GM20431 (cell line): Measurements from ENCODE around the gene SPACA5B.
"Not testable (repeated sequence)": the region's sequence is repeated elsewhere in the genome, so short reads cannot be mapped to it uniquely, and the experiment has no call there.

Experiments
- in situ Hi-C: fragments of 300-500 bp; cut with MseI, MboI; formaldehyde crosslinking; loops from one replicate; pipeline ENCODE4 v1.15.0; 2020; ENCODE audit warnings: low sequenced_read_pairs; ENCODE audit not compliant: unreplicated experiment

The SPACA5B gene

DNA sequence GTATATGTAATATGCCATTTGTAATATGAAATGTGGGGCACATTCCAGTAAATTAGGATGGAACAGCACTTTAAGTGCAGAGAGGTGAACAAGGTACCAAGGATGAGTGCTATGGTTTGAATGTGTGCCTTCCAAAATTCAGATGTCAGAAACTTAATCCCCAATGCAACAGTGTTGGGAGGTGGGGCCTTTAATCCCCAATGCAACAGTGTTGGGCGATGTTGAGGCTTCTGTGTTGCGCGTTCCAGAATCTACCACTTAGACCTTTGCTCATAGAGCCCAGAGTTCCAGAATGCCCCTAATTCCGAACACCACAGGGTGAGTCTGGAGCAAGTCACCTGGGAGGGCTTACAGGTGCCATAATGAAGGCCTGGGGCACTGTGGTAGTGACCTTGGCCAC is at the start of gene SPACA5B:
TSS of gene SPACA5B (plus strand) at position 301 of the 400 bp plus-strand sequence. CDS start at position 363, 62 bp downstream.
- in situ Hi-C loops = not testable (repeated sequence)

DNA sequence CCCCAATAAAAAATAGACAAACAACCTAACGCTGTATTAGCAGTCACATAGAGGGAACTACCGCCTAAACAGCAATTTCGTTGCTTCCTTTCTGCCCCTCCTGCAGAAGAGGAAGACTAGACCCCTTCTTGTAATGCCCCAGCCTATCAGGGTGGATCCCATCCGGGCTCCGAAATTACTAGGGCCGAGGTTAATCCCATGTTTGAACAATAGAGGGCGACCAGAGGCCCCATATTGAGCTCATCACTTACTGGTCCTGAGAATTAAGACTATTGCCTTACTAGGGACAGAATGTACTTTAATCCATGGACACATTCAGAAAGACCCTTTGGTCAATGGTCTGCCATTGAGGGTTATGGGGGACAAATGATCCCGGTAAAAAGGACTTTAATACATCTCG is 47.2 kb upstream of the SPACA5B start:
- in situ Hi-C loops = no loop called here

- in situ Hi-C loops = no loop called here
Measured at GRCh38 chrX:48083706-48084105, 46.7 kb upstream of the SPACA5B start.

DNA sequence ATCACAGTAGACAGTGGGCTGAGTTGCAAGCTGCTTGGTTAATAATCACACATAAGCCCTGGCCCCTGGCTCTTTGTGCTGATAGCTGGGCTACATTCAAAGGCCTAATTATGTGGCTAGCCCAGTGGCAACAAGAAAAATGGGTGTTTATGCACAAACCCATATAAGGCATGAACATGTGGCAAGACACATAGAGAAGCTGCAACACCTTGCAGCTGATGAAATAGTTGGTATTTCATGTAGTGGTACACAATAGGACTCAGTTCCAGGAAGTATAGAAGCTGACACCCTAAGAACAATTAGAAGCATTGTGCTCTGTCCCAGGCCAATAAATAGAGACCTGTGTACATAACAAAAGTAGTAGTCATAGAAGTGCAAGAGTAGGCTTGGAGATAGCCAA is 44.3 kb upstream of the SPACA5B start:
- in situ Hi-C loops = no loop called here

DNA sequence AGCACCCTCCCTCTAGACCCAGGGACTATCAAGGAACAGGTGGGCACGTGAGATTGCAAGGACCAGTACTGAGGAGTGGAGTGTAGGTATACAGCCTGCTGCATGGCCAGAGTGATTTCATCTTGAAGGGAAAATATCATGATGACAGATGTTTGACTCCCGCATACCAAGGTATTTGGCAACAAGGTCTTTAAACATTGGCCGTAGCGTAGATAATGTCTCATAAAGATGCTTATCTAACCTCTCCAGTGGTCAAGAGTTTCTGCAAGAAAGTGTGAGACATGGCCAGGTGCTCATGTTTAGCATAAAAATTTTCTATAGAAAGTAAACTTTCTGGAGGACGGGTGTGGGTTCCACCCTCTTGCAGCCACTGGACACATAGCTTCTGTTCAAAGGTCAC is 40.3 kb upstream of the SPACA5B start:
- in situ Hi-C loops = no loop called here

GRCh38 chrX:48092558-48092957 is 37.9 kb upstream of the SPACA5B start:
- in situ Hi-C loops = not testable (repeated sequence)

DNA sequence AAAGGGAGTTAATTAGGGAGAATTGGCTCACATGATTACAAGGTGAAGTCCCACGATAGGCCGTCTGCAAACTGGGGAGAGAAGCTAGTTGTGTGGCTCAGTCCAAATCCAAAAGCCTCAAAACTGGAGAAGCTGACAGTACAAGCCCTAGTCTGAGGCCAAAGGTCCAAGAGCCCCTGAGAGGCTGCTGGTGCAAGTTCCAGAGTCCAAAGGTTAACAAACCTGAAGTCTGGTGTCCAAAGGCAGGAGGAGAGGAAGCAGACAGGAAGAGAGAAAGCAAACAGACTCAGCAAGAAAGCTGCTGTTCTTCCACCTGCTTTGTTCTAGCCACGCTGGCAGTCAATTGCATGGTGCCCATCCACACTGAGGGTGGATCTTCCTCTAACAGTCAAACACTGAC is 29.0 kb upstream of the SPACA5B start:
- in situ Hi-C loops = no loop called here

DNA sequence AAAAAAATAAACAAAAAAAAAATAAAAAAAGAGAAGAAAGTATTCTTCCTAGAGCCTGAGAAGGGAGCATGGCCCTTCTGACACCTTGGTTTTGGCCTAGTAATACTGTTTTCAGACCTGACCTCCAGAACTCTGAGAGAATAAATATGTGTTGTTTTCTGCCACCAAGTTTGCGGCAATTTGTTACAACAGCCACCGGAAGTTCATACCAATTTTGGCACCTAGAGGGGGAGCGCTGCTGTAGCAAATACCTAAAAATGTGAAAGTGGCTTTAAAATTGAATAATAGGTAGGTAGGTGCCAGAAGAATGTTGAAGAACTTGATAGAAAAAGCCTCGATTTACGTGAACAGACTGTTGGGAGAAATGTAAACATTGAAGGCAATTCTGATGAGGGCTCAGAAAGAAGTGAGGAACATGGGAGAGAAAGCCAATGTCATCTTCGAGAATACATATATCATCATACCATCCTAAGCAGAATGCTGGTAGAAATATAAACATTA is 27.5 kb upstream of the SPACA5B start:
- in situ Hi-C loops = no loop called here

GRCh38 chrX:48107717-48108116 is 22.7 kb upstream of the SPACA5B start:
- in situ Hi-C loops = no loop called here

GRCh38 chrX:48125286-48125685 is 5.1 kb upstream of the SPACA5B start:
- in situ Hi-C loops = not testable (repeated sequence)

GRCh38 chrX:48132308-48132844 is 1.9 kb downstream of the SPACA5B start:
- in situ Hi-C loops = not testable (repeated sequence)

DNA sequence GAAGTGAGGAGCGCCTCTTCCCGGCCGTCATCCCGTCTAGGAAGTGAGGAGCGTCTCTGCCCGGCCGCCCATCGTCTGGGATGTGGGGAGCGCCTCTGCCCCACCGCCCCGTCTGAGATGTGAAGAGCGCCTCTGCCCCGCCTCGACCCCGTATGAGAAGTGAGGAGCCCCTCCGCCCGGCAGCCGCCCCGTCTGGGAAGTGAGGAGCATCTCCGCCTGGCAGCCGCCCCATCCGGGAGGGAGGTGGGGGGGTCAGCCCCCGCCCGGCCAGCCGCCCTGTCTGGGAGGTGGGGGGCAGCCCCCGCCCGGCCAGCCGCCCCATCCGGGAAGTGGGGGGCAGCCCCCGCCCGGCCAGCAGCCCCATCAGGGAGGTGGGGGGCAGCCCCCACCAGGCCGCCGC is 8.7 kb downstream of the SPACA5B start:
- in situ Hi-C loops = not testable (repeated sequence)

DNA sequence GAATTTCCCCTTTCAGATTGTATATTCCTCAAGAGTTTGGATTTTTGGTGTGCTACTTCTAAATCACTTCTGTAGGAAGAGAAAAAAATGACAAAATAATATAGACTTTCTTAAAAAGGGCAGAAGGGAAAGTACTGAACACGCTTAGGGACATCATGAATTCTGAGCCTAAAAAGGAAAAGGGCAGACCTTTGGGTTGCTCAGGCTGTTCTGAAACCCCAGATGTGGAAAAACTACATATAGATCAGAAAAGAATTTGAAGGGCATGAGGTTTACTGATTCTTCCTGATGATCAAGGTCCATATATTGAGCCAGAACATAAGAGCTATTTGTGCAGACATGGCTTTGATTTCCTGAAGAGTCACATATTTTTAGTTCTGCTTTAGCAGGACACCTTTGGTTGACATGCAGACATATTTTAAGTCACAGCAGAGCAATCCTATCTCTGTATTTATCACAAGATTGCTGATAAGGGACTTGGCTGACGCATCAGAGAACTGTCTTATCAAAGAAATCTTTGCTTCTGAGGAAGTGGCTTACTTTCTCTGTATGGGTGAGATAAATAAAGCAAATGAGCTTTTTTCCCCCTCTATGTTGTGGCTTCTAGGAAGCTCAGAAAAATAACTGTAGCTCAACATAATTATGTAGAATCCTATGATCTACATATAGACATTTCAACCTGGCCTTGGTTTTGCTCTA is 11.5 kb downstream of the SPACA5B start:
- in situ Hi-C loops = not testable (repeated sequence)

DNA sequence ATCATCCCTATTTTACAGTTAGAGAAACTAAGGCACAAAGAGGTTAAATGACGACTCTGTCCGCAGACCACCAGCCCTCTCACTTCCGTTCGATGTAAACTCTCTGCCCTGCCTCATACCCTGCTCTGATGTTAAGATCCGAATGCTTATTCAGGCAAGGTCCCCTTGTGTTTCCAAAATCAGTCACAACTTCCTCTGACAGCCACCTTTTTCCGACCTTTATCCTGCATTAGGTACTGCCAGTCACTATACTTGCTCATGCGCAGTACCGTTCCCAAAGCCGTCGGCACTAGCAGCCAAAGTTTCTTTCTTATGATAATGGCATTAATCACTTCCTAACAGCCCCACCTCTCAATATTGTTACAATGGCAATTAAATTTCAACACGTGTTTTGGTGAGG is 12.3 kb downstream of the SPACA5B start:
- in situ Hi-C loops = not testable (repeated sequence)

GRCh38 chrX:48153769-48154168 is 23.3 kb downstream of the SPACA5B start:
- in situ Hi-C loops = no loop called here

- in situ Hi-C loops = no loop called here
Measured at GRCh38 chrX:48154796-48155195, 24.4 kb downstream of the SPACA5B start.

DNA sequence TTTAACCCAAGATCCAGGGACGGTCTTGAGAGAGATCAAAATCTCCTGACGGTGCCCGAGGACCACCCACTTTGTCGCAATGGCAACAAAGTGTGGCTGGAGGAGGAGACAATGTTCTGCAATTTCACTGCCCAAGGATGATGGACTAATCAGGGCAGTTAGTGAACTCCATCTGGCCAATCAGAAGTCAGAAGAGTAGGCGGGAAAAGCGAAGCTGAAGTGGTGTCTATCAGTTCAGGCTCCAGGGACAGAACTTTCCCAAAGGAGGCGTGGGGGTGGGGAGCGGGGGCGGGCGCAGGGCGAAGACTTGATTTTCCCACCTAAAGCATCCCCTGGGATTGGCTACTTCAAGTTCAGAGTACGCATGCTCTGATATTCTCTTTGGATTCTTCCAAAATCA is 25.6 kb downstream of the SPACA5B start:
- in situ Hi-C loops = no loop called here

- in situ Hi-C loops = no loop called here
Measured at GRCh38 chrX:48165241-48165640, 34.8 kb downstream of the SPACA5B start.

DNA sequence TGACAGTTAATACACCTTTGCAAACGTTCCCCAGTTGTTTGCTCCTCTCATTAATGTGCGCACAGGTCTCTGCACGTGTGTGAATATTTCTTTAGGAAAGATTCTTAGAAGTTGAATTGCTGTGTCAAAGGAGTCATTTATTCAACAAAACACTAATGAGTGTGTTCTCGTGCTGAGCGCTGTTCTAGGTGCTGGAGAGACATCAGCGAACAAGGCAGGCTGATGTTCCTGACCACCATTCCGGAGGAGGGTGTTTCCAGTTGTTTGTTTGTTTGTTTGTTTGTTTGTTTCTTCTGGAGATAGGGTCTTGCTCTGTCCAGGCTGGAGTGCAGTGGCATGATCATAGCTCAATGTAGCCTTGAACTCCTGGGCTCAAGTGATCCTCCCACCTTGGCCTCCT is 35.9 kb downstream of the SPACA5B start:
- in situ Hi-C loops = not testable (repeated sequence)

- in situ Hi-C loops = no loop called here
Measured at GRCh38 chrX:48179691-48180090, 49.3 kb downstream of the SPACA5B start.

DNA sequence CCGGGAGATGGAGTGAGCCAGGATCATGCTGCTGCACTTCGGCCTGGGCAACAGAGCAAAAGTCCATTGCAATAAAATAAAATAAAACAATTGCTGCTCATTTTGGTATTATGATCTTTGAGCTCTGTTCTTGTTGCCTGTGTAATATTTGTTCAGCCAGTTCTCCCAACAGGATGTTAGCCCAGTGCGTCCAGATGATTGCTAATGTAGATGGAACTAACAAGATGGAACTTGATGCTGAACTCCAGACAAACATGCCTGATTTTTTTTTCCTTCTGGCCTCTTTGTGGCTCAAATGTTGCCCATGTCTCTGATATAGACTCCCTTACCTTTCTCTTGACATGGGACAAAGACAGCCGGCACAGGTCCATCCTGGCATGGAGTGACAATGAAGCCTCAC is 50.4 kb downstream of the SPACA5B start:
- in situ Hi-C loops = no loop called here

DNA sequence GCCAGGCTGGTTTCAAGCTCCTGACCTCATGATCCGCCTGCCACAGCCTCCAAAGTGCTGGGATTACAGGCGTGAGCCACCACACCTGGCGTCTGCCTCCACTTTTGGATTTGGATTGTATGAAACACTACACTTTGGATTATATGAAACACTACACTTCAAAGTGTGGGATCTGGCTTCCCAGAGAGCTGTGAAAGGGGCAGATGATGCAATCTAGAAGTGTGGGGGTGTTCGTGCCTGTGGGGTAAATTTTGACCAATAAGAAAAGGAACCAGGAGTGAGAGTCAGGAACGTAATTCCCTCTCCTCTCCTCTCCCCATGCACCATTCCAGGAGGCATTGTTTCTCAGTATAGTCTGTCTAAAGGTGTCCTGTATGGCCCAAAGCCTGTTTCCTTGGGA is 51.5 kb downstream of the SPACA5B start:
- in situ Hi-C loops = not testable (repeated sequence)
